DMS114 treated with DMSO at 0.1 percent for 48 hours (cell line): ENCODE measurements around the gene C1QTNF5.
A peak's percentile ranks its signal among the peaks of the same experiment; 100 is the strongest.

ENCODE experiments used
- DNase-seq: peaks from one replicate; lab custom pipeline; 2025; ENCODE audit not compliant: unreplicated experiment; lab: John Stamatoyannopoulos, UW

Gene C1QTNF5

GRCh38 chr11:119359365-119360214 lies 18.9 kb upstream of the C1QTNF5 start:
- no peak for DNase-seq

GRCh38 chr11:119357074-119357473 lies 16.4 kb upstream of the C1QTNF5 start:
- no peak for DNase-seq

GRCh38 chr11:119356349-119357031 lies 15.8 kb upstream of the C1QTNF5 start:
- no peak for DNase-seq

GRCh38 chr11:119355091-119355843 lies 14.6 kb upstream of the C1QTNF5 start:
- no peak for DNase-seq

- DNase-seq, result no peak
Measured at GRCh38 chr11:119352857-119353260, 12.2 kb upstream of the C1QTNF5 start.

- DNase-seq, result no peak
Measured at GRCh38 chr11:119351232-119351631, 10.5 kb upstream of the C1QTNF5 start.

- no peak for DNase-seq
Measured at GRCh38 chr11:119350302-119350701, 9.6 kb upstream of the C1QTNF5 start.

GRCh38 chr11:119347940-119348605 lies 7.4 kb upstream of the C1QTNF5 start:
- no peak for DNase-seq

GRCh38 chr11:119347242-119347641 lies 6.6 kb upstream of the C1QTNF5 start:
- DNase-seq, result no peak

- DNase-seq, result no peak
Measured at GRCh38 chr11:119346605-119347004, 5.9 kb upstream of the C1QTNF5 start, which contains the start of gene MFRP. MFRP (minus strand) TSS chr11:119346705; CDS start chr11:119346513, 192 bp downstream.

- DNase-seq, result no peak
Measured at GRCh38 chr11:119345685-119346084, 5.0 kb upstream of the C1QTNF5 start.

- DNase-seq, result no peak
Measured at GRCh38 chr11:119344291-119345010, 3.8 kb upstream of the C1QTNF5 start.

GRCh38 chr11:119343726-119344125 lies 3.0 kb upstream of the C1QTNF5 start:
- DNase-seq, result no peak

- no peak for DNase-seq
Measured at GRCh38 chr11:119342362-119343130, 1.9 kb upstream of the C1QTNF5 start.

GRCh38 chr11:119342023-119342300 lies 1.3 kb upstream of the C1QTNF5 start:
- no peak for DNase-seq

- DNase-seq, result no peak
Measured at GRCh38 chr11:119341222-119342022, 739 bp upstream of the C1QTNF5 start.

- peak; percentile 8 for DNase-seq
Measured at GRCh38 chr11:119339589-119340334, 921 bp downstream of the C1QTNF5 start.

GRCh38 chr11:119338965-119339588 lies 1.6 kb downstream of the C1QTNF5 start:
- DNase-seq, result no peak
